K562 (cell line): ENCODE data around the gene YBX3. TPM values are rescaled to one million over a fixed set of nuclear protein-coding genes. Genes with fewer than 3 reads are reported as not detected.

Experiments
- CHD7 ChIP-seq: fragments of 200-600 bp; sonication (generic); IDR thresholded peaks from one replicate; pipeline ENCODE4 v1.6.1; 2012; ENCODE audit warnings: mild to moderate bottlenecking, low read depth, low read length, inconsistent platforms
- HMGN3 ChIP-seq: IDR thresholded peaks from 2 replicates; pipeline ENCODE4 v1.6.1; 2011; ENCODE audit warnings: borderline replicate concordance, low read depth, mild to moderate bottlenecking, mixed read lengths, low read length; ENCODE audit not compliant: insufficient read length; ENCODE audit errors: extremely low read depth
- KDM5B ChIP-seq: fragments of 200-600 bp; sonication (generic); IDR thresholded peaks from 2 replicates; pipeline ENCODE4 v1.6.1; 2012; ENCODE audit warnings: low read depth, mild to moderate bottlenecking, moderate library complexity, low read length, control low read depth, inconsistent platforms; ENCODE audit not compliant: insufficient replicate concordance
- MAFG ChIP-seq: fragments of 450-650 bp; conservative IDR thresholded peaks from 2 replicates; pipeline ENCODE4 v1.6.1; 2016; ENCODE audit warnings: missing genetic modification characterization, missing compliant biosample characterization
- POLR2A ChIP-seq: fragments of 450-650 bp; conservative IDR thresholded peaks from 2 replicates; pipeline ENCODE4 v1.6.1; 2016
- SNRNP70 ChIP-seq: fragments of 200-400 bp; formaldehyde crosslinking; optimal IDR thresholded peaks from 2 replicates; pipeline ENCODE3; 2017; ENCODE audit warnings: low read depth, low read length
- SRF ChIP-seq, 2 experiments: fragments of 250-450, 450-650 bp in 1 of 2; sonication (Bioruptor Pico) in 1 of 2; sonication (generic) in 1 of 2; formaldehyde crosslinking; IDR thresholded peaks; 2 replicates each; pipeline versions ENCODE4 v1.5.0 to v1.5.1; 2020 to 2022; ENCODE audit warnings: mild to moderate bottlenecking in 1 of 2, missing genetic modification reagents in 1 of 2
- TAF1 ChIP-seq: IDR thresholded peaks from 2 replicates; pipeline ENCODE4 v1.6.1; 2011; ENCODE audit warnings: mild to moderate bottlenecking, low read length, moderate library complexity; ENCODE audit not compliant: insufficient read depth, control insufficient read depth, severe bottlenecking; ENCODE audit errors: extremely low read depth
- TSHZ1 ChIP-seq: fragments of 250-450 bp; sonication (Bioruptor Pico); IDR thresholded peaks from 2 replicates; pipeline ENCODE4 v1.4.0; 2020; ENCODE audit warnings: mild to moderate bottlenecking, moderate library complexity
- polyA plus RNA-seq, 8 experiments: library from polyadenylated mRNA; depleted of rRNA in 4 of 8; stranded (reverse) in 5 of 8; unstranded in 3 of 8; fragments of >200 nt; fragmentation: Nextera tagmentation in 2 of 8; fragmentation: Illumina TruSeq in 1 of 8; extraction: Ambion mirVana in 2 of 8; extraction: Trizol in 1 of 8; gene quantifications; 2 replicates each; pipeline versions ENCODE4 v1.2.1 to v1.2.3, GENCODE V29; 2011 to 2014; ENCODE audit warnings: inconsistent platforms in 1 of 8, missing spikeins in 1 of 8
- total RNA-seq, 7 experiments: library from RNA; depleted of rRNA in 6 of 7; stranded (reverse); fragments of >200 nt in 6 of 7; fragmentation: Illumina TruSeq in 2 of 7; extraction: Trizol in 2 of 7; gene quantifications; 2 replicates each; pipeline versions ENCODE4 v1.2.1 to v1.2.3, GENCODE V29; 2011 to 2021; ENCODE audit warnings: low replicate concordance in 1 of 7

The YBX3 gene
- total and polyA plus RNA-seq, 9 of the 15 experiments (the other 6 are each of a cell fraction or from before 2014, with no cell fraction given), result 47.0 to 239 (median 81.5) TPM

GRCh38 chr12:10722905-10723746 lies at the start of gene YBX3 (continued):
- TF ChIP-seq CHD7, result no peak
- peak; percentile 57 for TF ChIP-seq KDM5B
- TF ChIP-seq HMGN3, result peak; percentile 43
- peak; percentile 64 for TF ChIP-seq TAF1
- no peak for TF ChIP-seq SRF (CRISPR knock-in tag; IDR thresholded peaks at IDR 0.05)
- TF ChIP-seq SNRNP70, result no peak
- TF ChIP-seq MAFG, result no peak
- TF ChIP-seq TSHZ1 (CRISPR knock-in tag), result no peak
- peak; percentile 44 for TF ChIP-seq POLR2A
